ENCODE results near the gene C19orf25.

DNA sequence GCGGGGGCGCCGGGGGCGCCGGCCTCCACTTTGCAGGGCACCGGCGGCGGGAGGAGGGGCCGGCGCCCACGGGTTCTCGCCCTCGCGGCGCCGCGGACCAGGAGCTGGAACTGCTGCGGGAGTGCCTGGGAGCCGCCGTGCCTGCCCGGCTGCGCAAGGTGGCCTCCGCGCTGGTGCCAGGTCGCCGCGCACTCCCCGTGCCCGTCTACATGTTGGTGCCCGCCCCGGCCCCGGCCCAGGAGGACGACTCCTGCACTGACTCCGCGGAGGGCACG is 11.9 kb downstream of the C19orf25 start:
- TF ChIP-seq CTCF (IDR thresholded peaks at IDR 0.05; ENCODE audit: borderline replicate concordance, extremely low read depth, low read length, poor library complexity, severe bottlenecking) (no peak), EZH2 (IDR thresholded peaks at IDR 0.05; ENCODE audit: borderline replicate concordance, low read depth, low read length, severe bottlenecking) (no peak)
